DMS153 treated with DMSO at 0.1 percent for 48 hours (cell line): ENCODE measurements around the gene PAX7.
A peak's percentile ranks its signal among the peaks of the same experiment; 100 is the strongest.

ENCODE experiments used
- DNase-seq: peaks from one replicate; lab custom pipeline; 2025; ENCODE audit not compliant: unreplicated experiment; lab: John Stamatoyannopoulos, UW

PAX7 gene

GRCh38 chr1:18618546-18619466, 11.8 kb upstream of the PAX7 start:
- no peak for DNase-seq

GRCh38 chr1:18619467-18619835, 11.2 kb upstream of the PAX7 start:
- DNase-seq = no peak

GRCh38 chr1:18628511-18628910, 2.1 kb upstream of the PAX7 start:
- DNase-seq = no peak

- no peak for DNase-seq
These were observed 761 bp upstream of the PAX7 start for GRCh38 chr1:18629659-18630510.

- DNase-seq = no peak
These were observed 1.0 kb downstream of the PAX7 start for GRCh38 chr1:18631496-18632217.

GRCh38 chr1:18632218-18632588, 1.6 kb downstream of the PAX7 start:
- DNase-seq = no peak

- peak; percentile 30 for DNase-seq
These were observed 2.3 kb downstream of the PAX7 start for GRCh38 chr1:18632783-18633421.

- no peak for DNase-seq
These were observed 2.9 kb downstream of the PAX7 start for GRCh38 chr1:18633422-18634155.

GRCh38 chr1:18634276-18634675, 3.6 kb downstream of the PAX7 start:
- DNase-seq = no peak

GRCh38 chr1:18635070-18635577, 4.5 kb downstream of the PAX7 start:
- no peak for DNase-seq

GRCh38 chr1:18635891-18636595, 5.4 kb downstream of the PAX7 start:
- DNase-seq = no peak

GRCh38 chr1:18636596-18637508, 6.2 kb downstream of the PAX7 start:
- DNase-seq = no peak

GRCh38 chr1:18637511-18637960, 6.9 kb downstream of the PAX7 start:
- DNase-seq = no peak

- no peak for DNase-seq
These were observed 7.6 kb downstream of the PAX7 start for GRCh38 chr1:18637962-18638834.

- no peak for DNase-seq
These were observed 8.3 kb downstream of the PAX7 start for GRCh38 chr1:18638835-18639364.

GRCh38 chr1:18639368-18640055, 8.9 kb downstream of the PAX7 start:
- DNase-seq = no peak
